GM19468 (cell line): ENCODE results near the gene GNG7.
"Not testable (repeated sequence)": the region's sequence is repeated elsewhere in the genome, so short reads cannot be mapped to it uniquely, and the experiment has no call there.

Experiments used
- ATAC-seq: cut with Tn5 transposase; IDR thresholded peaks from one replicate; pipeline ENCODE4 v1.9.1; 2021; ENCODE audit warnings: mild to moderate bottlenecking, moderate library complexity, moderate number of reproducible peaks; ENCODE audit not compliant: unreplicated experiment; ENCODE audit errors: extremely low read depth

GNG7 gene

GRCh38 chr19:2527171-2527570 is 175.3 kb downstream of the GNG7 start:
- ATAC-seq: no peak

DNA sequence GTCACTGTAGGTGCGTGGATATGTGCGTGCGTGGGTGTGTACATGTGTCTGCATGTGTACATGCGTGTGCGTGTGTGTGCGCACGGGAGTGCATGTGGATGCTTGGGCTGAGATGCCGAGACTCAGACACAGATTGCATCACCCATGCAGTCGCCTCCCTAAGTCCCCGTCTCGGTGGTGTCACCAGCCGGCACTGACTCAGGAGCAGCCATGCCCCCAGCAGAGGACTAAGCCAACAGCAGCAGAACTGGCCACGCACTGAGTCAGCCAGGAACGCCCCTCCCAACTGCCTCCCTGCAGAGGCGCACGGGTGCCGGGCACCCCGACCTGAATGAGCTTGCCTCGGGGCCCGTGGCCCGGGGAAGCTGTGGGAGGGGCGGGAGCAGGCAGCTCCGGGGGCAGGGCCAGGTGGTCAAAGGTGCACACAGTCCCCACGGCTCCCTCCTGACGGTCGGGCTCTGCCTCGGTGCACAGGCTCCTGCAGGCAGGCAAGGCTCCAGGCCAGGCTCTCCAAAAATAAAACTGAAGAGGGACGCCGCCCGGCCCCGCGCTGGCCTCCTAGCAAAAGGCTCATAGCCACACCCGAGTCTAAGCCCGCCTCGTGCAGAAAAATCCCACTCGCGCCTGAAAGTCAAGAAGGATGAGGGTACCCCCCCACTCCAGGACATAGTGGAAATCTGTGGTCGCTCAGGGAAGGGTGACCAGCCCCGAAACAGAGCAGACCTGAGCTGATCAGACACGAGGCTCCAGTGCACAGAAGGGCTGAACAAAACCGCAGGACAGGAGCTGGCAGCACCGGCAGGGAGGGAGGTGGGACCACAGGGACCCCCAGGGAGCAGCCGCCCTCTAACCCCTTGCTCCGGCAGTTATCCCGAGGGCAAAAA is 177.4 kb downstream of the GNG7 start:
- ATAC-seq: no peak

DNA sequence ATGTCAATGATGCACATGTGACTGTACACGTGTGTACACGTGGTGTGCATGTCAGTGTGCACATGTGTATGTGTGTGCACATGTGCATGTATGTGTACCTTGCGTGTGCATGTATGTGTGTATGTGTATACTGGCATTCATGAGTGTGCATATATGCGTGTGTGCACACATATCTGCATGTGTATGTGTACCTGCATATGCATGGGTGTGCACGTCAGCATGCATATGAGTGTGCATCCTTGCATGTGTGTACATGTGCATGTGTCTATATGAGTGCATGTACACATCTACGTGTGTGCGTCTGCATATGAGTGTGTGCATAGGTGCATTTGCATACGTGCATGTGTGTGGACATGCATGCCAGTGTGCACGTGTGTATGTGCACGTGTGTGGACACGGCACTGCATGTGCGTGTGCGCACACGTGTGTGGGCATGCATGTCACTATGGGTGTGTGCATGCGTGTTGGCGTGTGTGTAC is 178.1 kb downstream of the GNG7 start:
- ATAC-seq: no peak

GRCh38 chr19:2523630-2524311 is 178.7 kb downstream of the GNG7 start:
- ATAC-seq: no peak

DNA sequence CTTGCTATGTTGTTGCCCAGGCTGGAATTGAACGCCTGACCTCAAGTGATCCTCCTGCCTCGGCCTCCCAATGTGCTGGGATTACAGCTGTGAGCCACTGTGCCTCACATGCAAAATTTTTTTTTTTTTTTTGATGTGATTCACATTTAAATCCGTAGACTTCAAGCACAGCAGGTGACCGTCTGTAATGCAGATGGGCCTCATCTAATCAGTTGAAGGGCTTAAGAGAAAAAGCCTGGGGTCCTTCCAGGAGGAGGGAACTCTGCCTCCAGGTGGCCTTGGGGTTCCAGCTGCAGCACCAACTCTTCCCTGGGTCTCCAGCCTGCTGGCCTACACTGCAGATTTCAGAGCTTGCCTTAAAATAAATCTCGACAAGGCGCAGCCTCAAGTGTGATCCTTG is 183.0 kb downstream of the GNG7 start:
- ATAC-seq: no peak

DNA sequence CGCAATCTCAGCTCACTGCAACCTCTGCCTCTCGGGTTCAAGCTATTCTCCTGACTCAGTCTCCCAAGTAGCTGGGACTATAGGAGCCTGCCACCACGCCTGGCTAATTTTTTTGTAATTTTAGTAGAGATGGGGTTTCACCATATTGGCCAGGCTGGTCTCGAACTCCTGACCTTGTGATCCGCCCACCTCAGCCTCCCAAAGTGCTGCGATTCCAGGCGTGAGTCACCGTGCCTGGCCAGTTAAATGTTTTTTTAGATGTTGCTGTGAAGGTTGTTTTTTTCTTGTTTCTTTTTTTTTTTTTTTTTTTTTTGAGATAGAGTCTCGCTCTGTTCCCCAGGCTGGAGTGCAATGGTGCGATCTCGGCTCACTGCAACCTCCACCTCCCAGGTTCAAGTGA is 183.6 kb downstream of the GNG7 start:
- not testable (repeated sequence) for ATAC-seq

DNA sequence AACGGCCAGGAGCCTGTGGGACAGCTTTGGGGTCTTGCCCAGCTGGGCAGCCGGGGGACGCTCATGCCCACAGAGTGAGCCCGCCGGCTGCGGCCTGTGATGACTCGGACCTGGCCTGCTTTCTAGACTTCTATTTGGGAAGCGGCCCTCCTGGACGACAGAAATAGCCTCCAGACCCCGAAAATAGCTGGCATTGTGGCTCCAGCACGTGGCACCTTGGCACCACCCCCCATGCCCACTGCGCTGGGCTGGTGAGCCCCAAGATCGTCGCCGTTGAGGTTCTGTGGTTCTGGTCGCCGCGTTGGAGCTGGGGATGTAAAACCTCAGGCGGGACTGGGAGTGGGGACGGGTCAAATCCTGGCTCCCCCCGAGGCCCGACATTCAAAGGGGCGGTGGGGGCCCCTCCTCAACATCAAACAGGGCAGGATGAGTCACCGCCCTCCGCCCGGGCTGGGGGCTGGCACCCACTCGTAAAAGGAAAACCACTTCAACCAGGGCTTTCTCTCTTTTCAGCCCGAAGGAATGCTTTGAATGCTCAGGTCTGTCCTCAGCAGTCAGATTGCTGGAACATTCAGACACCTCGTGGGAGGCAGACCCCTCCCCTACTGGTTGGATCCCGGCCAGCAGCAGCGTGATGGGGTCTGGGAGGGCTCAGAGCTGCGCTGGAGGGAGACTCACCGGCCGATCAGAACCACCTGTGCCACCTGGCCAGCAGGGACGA is 184.5 kb downstream of the GNG7 start:
- ATAC-seq: no peak

- ATAC-seq: no peak
Observed at GRCh38 chr19:2516727-2517126, 185.8 kb downstream of the GNG7 start.

DNA sequence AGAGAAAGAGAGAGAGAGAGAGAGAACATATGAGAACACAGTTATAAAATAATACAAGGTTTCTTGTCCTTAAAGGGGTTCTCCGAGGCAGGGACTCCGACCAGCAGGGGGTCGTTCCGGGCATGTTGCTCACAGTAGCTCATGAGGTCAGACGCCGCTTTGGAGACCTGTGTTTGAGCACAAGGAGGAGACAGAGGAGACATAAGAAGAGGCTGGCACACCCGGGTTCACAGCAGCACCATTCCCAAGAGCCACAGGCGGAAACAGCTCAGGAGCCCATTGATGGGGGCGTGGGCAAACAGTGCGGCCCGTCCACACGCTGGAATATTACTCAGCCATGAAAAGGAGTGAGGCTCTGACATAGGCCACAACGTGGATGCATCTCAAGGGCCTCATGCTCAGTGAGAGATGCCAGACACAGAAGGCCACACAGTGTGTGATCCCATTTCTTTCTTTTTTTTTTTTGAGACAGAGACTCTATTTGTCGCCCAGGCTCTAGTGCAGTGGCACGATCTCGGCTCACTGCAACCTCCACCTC is 187.4 kb downstream of the GNG7 start:
- ATAC-seq: no peak

GRCh38 chr19:2512523-2513431 is 189.7 kb downstream of the GNG7 start:
- ATAC-seq: no peak

DNA sequence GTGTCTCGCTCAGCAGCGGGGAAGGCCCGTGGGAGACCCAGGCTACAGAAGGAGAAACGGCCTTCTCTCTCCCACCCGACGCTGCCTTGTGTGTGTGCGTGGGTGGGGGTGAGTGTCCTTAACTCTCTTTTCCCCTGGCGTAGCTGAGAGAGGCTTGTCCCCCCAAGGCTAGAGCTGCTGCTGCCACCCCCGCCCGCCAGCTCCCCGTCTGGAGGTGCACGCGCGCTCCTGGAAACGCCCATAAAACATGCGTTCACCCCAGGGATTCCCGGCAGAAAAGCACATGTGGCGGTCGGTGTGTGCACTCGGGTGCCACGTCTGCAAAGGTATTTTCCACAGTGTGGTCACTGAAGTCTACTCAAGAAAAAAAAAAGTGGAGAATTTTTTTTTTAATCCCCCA is 190.5 kb downstream of the GNG7 start:
- ATAC-seq: no peak

DNA sequence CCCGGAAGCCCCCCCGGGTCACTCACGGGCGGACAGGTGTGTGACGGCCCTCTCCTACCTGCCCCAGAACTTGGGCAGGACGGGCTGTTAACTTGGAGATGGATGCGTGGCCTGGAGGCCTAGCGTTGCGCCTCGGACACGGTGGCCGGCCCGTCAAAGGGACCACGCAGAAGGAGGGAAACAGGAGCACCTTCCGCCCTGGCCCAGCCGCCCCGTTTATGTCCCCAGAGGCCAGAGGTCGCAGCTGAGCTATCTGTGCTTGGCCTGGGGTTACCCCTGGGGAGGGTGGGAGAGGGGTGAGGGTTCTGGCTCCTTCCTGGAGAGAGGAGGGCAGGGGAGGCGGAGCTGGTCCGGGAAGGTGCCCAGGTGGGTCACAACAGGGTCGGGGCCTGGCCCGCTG is 190.9 kb downstream of the GNG7 start:
- ATAC-seq: no peak

GRCh38 chr19:2509096-2509495 is 193.4 kb downstream of the GNG7 start:
- no peak for ATAC-seq

DNA sequence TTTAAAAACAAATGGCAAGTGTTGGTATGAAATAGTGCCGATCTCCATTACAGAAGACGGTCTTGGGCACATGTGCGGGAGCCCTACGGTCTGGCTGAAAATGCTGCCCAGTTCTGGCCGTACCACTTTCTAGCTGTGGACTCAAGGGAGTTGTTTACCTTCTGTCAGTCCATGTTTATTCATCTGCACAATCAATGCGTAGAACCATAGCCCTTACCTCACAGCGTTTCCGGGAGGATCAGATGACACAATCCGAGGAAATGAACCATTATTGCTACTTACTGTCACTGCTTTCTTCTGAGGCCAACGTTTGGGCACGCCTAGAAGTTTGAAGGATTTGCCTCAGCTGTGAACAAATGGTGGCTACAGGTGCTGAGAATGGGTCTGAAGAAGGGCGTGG is 195.4 kb downstream of the GNG7 start:
- no peak for ATAC-seq

GRCh38 chr19:2506656-2507055 is 195.8 kb downstream of the GNG7 start:
- ATAC-seq: not testable (repeated sequence)

DNA sequence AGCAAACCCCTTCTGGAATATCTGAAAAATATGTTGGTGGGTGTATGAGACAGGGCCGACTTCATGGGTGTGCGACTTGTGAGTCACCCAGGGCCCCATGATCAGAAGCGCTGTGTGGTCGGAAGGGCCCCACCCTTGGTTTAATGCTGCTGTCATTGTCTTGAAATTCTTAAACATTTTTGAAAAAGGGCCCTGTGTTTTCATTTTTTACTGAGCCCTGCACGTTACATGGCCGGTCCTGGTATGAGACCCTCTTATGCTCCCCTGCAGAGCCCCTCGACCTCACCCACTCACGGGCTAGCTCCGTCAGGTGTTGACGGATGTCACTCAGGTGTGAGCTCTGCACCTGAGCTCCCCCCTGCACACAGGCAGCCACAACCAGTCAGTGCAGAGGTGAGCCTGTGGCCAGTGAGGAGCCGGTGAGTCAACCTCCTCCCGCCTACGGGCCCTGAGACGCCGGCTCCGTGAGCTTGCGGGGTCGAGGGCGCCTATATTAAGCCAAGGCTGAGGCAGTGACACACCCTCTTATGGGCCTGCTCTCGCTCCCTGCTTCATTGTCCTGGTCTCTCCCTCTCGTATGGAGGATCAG is 198.9 kb downstream of the GNG7 start:
- no peak for ATAC-seq

DNA sequence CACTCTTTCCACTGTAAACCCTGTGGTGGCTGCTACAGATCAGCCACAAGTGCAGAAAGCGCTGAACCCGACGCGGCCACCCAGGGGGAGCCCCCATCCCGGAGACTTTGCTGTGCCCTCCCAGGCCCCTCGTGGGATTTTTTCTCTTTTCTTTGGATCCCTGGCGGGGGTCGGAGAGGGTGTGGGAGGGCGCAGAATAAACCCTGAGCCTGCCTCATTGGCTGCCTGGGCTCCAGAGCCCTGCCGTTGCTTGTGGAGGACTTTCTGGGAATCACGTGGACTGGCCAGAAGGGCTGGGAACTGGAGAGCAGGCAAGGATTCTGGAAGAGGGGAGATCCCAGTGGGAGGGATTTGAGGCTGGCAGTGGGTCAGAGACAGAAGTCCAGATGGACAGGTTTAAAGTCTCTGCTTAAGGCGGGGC is 201.6 kb downstream of the GNG7 start:
- ATAC-seq: no peak

- no peak for ATAC-seq
Observed at GRCh38 chr19:2500156-2500555, 202.3 kb downstream of the GNG7 start.

DNA sequence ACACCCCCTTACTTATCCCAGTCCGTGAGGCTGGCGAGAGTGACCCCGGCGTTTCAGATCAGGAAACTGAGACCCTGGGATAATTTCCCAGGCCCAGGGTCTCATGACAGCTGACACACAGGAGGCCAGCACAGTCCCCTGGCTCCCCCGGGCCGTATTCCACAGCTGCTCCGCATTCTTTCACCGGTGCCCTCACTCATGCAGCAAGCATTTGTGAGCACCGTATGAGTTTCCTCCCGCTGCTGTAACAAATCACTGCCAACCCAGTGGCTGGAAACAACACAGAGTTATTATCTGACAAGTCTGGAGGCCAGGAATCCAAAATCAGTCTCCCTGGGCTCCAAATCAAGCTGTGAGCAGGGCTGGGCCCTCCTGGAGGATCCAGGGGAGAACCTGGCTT is 205.3 kb downstream of the GNG7 start:
- ATAC-seq: no peak
